Adrenal gland (tissue), 5 donors: ENCODE data around the gene TNIK.

Experiments used
- CTCF ChIP-seq, 6 experiments: fragments of 450-650 bp in 4 of 6; fragments of 200-600 bp in 2 of 6; sonication (generic) in 1 of 6; IDR thresholded peaks; 1 replicate in 5 of 6; 2 replicates in 1 of 6; pipeline versions ENCODE4 v1.5.1 to v1.8.0; 2016 to 2021; ENCODE audit warnings: antibody characterized with exemption in 6 of 6, mild to moderate bottlenecking in 2 of 6, moderate library complexity in 1 of 6
- POLR2A ChIP-seq, 2 donors: fragments of 450-650 bp; IDR thresholded peaks; one replicate each; pipeline ENCODE4 v1.6.1; 2017; ENCODE audit warnings: antibody characterized with exemption in 2 of 2, mild to moderate bottlenecking in 2 of 2, moderate library complexity in 1 of 2
- donor health status: DM: no; HTN: no; CAD: no.

- no peak for TF ChIP-seq CTCF (IDR thresholded peaks at IDR 0.05)
- no peak for TF ChIP-seq POLR2A (IDR thresholded peaks at IDR 0.05)
Observed at GRCh38 chr3:171248426-171249111, 211.6 kb downstream of the TNIK start.
